Erythroblast (primary cell): ENCODE results near the gene FER1L5.

ENCODE experiments used
- GATA1 ChIP-seq: IDR thresholded peaks from 2 replicates; pipeline ENCODE4 v1.6.1; 2011; ENCODE audit warnings: low read depth, mild to moderate bottlenecking, control low read depth, low read length, moderate library complexity
- POLR2A ChIP-seq: IDR thresholded peaks from 2 replicates; pipeline ENCODE4 v1.6.1; 2011; ENCODE audit warnings: mild to moderate bottlenecking, low read length

GRCh38 chr2:96638144-96639121 lies 4.1 kb upstream of the FER1L5 start, which contains the start of gene KANSL3:
- peak; percentile 83 for TF ChIP-seq POLR2A
- no peak for TF ChIP-seq GATA1
